Activated CD4-positive, alpha-beta T cell treated with anti-CD3 and anti-CD28 coated beads for 36 hours (primary cell): Measurements from ENCODE around the gene ZNF217. TPM values are rescaled to one million over a fixed set of nuclear protein-coding genes. Genes with fewer than 3 reads are reported as not detected.
"Not testable (repeated sequence)": the region's sequence is repeated elsewhere in the genome, so short reads cannot be mapped to it uniquely, and the experiment has no call there.

Experiments used
- ATAC-seq: fragments of 200-7000 bp; cut with Tn5 transposase; one replicate; pipeline ENCODE4 v1.10.0; 2021; ENCODE audit warnings: mild to moderate bottlenecking, moderate library complexity
- CTCF ChIA-PET: fragments of 350-600 bp; sonication (Branson Sonifier 250); formaldehyde crosslinking; loops from one replicate; lab custom pipeline; 2021; ENCODE audit warnings: antibody characterized with exemption; lab: Charles Lee
- POLR2A ChIA-PET: fragments of 350-600 bp; sonication (Branson Sonifier 250); formaldehyde crosslinking; loops from one replicate; lab custom pipeline; 2021; ENCODE audit warnings: antibody characterized with exemption, inconsistent platforms; lab: Charles Lee
- DNase-seq: peaks from one replicate; pipeline ENCODE4 v3.0.0-alpha.2; 2020
- H3K27ac Mint-ChIP-seq: one replicate; pipeline ENCODE4 v1.8.0; 2021; ENCODE audit warnings: mixed read lengths
- H3K27me3 Mint-ChIP-seq: one replicate; pipeline ENCODE4 v1.8.0; 2021; ENCODE audit warnings: mixed read lengths
- H3K36me3 Mint-ChIP-seq: one replicate; pipeline ENCODE4 v1.8.0; 2021; ENCODE audit warnings: low read depth, mixed read lengths
- H3K4me1 Mint-ChIP-seq: one replicate; pipeline ENCODE4 v1.8.0; 2021; ENCODE audit warnings: mixed read lengths
- H3K4me3 Mint-ChIP-seq: one replicate; pipeline ENCODE4 v1.8.0; 2021; ENCODE audit warnings: mild to moderate bottlenecking, moderate library complexity, mixed read lengths
- H3K9me3 Mint-ChIP-seq: one replicate; pipeline ENCODE4 v1.8.0; 2021; ENCODE audit warnings: low read depth, mixed read lengths
- intact Hi-C, 2 experiments: fragments of 100-400 bp; cut with DNase I in 1 of 2; cut with micrococcal nuclease in 1 of 2; formaldehyde crosslinking; loops; one replicate each; pipeline versions ENCODE4 v1.14.2 to v1.15.1; 2022 to 2024; cut with DNase I, micrococcal nuclease
- total RNA-seq, 2 experiments: library from RNA; stranded (reverse); gene quantifications; one replicate each; pipeline ENCODE4 v1.2.3, GENCODE V29; 2021

ZNF217 gene
- total RNA-seq, 2 experiments from 2014 or later = 41.5 to 45.6 TPM

DNA sequence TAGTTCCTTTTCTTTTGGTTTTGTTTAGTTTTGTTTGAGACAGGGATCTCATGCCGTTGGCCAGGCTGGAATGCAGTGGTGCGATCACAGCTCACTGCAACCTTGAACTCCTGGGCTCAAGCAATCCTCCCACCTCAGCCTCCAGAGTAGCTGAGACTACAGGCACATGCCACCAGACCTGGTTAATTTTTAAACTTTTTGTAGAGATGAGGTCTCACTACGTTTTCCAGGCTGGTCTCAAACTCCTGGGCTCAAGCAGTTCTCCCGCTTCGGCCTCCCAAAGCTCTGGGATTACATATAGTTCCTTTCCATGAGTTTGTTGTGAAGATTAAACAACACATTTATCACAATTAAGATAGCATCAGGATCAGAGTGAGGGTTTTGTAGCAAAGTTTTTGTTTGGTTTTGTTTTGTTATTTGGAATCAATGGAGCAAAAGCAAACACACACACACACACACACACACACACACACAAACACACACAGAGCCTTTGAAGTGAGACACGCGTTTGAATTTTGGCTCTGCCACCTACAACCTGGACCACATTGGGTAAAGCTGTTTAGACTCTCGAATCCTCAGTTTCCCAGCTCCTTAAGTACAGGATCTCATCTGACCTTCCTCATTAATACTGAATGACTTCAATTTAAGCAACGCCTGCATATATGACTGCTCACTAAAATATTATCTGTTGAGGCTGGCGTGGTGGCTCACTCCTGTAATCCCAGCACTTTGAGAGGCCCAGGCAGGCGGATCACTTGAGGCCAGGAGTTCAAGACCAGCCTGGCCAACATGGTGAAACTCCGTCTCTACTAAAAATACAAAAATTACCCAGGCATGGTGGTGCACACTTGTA lies 41.7 kb downstream of the ZNF217 start:
- H3K27me3 Mint-ChIP-seq, ATAC-seq, POLR2A ChIA-PET, H3K4me1 Mint-ChIP-seq, DNase-seq, H3K36me3 Mint-ChIP-seq, intact Hi-C loops, H3K4me3 Mint-ChIP-seq, H3K9me3 Mint-ChIP-seq, H3K27ac Mint-ChIP-seq, CTCF ChIA-PET: not testable (repeated sequence)

DNA sequence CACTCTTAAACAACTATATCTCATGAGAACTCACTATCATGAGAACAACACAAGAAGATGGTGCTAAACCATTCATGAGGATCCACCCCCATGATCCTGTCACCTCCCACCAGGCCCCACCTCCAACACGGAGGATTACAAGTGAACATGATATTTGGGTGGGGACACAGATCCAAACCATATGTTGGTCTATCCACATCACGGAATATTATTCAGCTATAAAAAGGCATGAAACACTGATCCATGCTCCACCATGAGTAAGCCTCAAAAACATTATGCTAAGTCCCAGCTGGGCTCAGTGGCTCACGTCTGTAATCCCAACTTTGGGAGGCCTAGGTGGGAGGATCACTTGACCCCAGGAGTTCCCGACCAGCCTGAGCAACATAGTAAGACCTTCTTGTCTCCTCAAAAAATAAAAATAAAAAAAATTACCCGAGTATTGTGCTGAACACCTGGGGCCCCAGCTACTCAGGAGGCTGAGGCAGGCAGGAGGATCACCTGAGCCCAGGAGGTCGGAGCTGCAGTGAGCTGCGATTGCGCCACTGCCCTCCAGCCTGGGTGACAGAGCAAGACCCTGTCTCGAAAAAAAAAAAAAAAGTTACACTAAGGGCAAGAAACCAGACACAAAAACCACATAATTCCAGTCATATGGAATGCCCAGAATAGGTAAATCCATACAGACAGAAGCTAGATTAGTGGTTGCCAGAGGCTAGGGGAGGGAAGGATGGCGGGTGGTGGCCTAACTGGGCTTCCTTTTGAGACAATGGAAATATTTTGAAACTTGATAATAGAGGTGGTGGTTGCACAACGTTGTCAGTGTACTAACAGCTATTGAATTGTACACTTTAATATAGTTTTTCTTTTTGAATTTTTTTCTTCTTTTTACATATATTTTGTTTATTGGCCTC lies 43.1 kb downstream of the ZNF217 start:
- H3K27me3 Mint-ChIP-seq = no peaks in the 10 kb centered on the region
- POLR2A ChIA-PET = no interaction called here
- intact Hi-C loops = no loop called here
- H3K9me3 Mint-ChIP-seq = no peaks in the 10 kb centered on the region
- ATAC-seq (no peak), DNase-seq (no peak)
- CTCF ChIA-PET = interaction anchor here (0.5 to 1.6 kb wide), 5 partner anchors 22 to 405 kb away, joined by 3 to 4 read pairs (median 3); no protein-coding TSS in a partner anchor
- H3K4me3 Mint-ChIP-seq = no peak overlapping the region
- peaks cover 2% of the 10 kb centered on the region for H3K4me1 Mint-ChIP-seq
- H3K36me3 Mint-ChIP-seq = no peaks in the 10 kb centered on the region
- no peak overlapping the region for H3K27ac Mint-ChIP-seq

GRCh38 chr20:53547664-53548239 lies 45.9 kb downstream of the ZNF217 start:
- DNase-seq (peak; percentile 63), ATAC-seq (peak; percentile 55)
- CTCF ChIA-PET = interaction anchor here (0.6 to 1.6 kb wide), 35 partner anchors 10 to 1419 kb away, joined by 3 to 11 read pairs (median 3); no protein-coding TSS in a partner anchor
- Mint-ChIP-seq H3K4me3 (no peak overlapping the region), H3K36me3 (no peaks in the 10 kb centered on the region), H3K9me3 (no peaks in the 10 kb centered on the region), H3K27me3 (no peaks in the 10 kb centered on the region), H3K27ac (no peak overlapping the region), H3K4me1 (peaks cover 2% of the 10 kb centered on the region)
- intact Hi-C loops = loop anchor here (1.0 to 10.0 kb wide), 6 partner anchors 133 to 1420 kb away; no protein-coding TSS in a partner anchor
- POLR2A ChIA-PET = interaction anchor here (0.6 kb wide), 1 partner anchor 437 kb away, joined by 14 read pairs; no protein-coding TSS in a partner anchor

DNA sequence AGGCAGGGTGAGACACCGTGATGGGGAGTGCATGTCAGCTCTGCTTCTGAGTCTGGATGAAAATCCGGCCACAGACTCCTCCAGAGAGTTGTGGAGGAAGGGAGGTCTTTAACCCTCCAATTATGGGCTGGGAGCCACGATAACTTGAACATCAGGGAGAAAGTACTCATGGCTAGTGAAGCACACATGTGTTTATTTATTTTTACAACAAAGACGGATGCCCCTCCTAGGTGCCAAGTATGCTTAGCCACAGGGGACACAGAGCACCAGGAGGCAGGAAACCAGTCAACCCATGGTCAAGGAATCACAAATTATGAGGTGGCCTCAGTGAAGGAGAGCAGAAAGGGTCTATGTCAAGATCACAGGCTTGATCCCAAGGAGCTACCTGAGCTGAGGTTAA lies 54.1 kb downstream of the ZNF217 start:
- ATAC-seq (no peak), DNase-seq (no peak)
- no peaks in the 10 kb centered on the region for H3K4me1 Mint-ChIP-seq
- POLR2A ChIA-PET = no interaction called here
- H3K9me3 Mint-ChIP-seq = no peaks in the 10 kb centered on the region
- no peaks in the 10 kb centered on the region for H3K36me3 Mint-ChIP-seq
- H3K27ac Mint-ChIP-seq = no peak overlapping the region
- no peak overlapping the region for H3K4me3 Mint-ChIP-seq
- no peaks in the 10 kb centered on the region for H3K27me3 Mint-ChIP-seq
- CTCF ChIA-PET = no interaction called here
- intact Hi-C loops = no loop called here

GRCh38 chr20:53536382-53536781 lies 57.3 kb downstream of the ZNF217 start:
- intact Hi-C loops, POLR2A ChIA-PET, CTCF ChIA-PET, ATAC-seq, DNase-seq, H3K36me3 Mint-ChIP-seq, H3K4me3 Mint-ChIP-seq, H3K9me3 Mint-ChIP-seq, H3K4me1 Mint-ChIP-seq, H3K27me3 Mint-ChIP-seq, H3K27ac Mint-ChIP-seq: not testable (repeated sequence)

DNA sequence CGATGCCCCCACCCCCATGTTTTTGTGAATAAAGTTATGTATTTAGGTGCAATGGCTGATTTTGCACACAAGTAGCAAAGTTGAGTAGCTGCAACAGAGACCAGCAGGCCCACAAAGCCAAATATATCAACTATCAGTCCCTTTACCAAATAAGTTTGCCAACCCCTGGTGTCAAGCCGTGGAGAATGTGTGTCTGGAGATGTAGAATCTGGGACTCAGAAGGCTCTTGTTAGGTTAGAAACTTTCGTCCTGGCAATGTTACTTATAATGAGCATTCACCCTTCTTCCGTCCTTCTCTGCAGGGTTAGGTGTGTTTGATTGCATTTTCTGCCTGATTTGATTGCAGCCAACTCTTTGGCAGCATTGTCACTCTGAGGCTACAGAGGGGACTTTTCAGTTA lies 57.8 kb downstream of the ZNF217 start:
- no peaks in the 10 kb centered on the region for H3K27me3 Mint-ChIP-seq
- no peaks in the 10 kb centered on the region for H3K9me3 Mint-ChIP-seq
- CTCF ChIA-PET = no interaction called here
- no peak overlapping the region for H3K27ac Mint-ChIP-seq
- ATAC-seq (no peak), DNase-seq (no peak)
- H3K4me3 Mint-ChIP-seq = no peak overlapping the region
- no peaks in the 10 kb centered on the region for H3K36me3 Mint-ChIP-seq
- H3K4me1 Mint-ChIP-seq = no peaks in the 10 kb centered on the region
- intact Hi-C loops = no loop called here
- POLR2A ChIA-PET = no interaction called here

DNA sequence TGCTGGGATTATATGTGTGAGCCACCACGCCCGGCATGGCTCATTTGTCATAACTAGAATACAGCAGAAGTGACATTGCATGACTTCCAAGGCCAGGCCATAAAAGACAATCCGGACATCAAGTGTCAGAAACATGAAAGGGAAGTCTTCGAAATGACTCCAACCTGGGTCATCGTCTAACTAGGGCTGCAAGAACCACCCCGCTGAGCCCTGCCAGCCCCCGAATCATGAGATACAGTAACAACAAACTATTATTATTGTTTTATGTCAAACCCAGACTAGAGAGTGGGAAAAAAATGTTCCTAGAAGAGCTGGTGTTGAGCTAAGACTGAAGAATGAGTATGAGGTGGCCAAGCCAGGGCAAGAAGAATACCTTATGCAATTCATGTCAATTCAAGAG lies 59.6 kb downstream of the ZNF217 start:
- CTCF ChIA-PET = no interaction called here
- no peak for ATAC-seq
- Mint-ChIP-seq H3K9me3 (no peaks in the 10 kb centered on the region), H3K27me3 (no peaks in the 10 kb centered on the region), H3K4me1 (no peaks in the 10 kb centered on the region), H3K27ac (no peak overlapping the region), H3K36me3 (no peaks in the 10 kb centered on the region), H3K4me3 (no peak overlapping the region)
- DNase-seq = no peak
- intact Hi-C loops = no loop called here
- POLR2A ChIA-PET = no interaction called here

DNA sequence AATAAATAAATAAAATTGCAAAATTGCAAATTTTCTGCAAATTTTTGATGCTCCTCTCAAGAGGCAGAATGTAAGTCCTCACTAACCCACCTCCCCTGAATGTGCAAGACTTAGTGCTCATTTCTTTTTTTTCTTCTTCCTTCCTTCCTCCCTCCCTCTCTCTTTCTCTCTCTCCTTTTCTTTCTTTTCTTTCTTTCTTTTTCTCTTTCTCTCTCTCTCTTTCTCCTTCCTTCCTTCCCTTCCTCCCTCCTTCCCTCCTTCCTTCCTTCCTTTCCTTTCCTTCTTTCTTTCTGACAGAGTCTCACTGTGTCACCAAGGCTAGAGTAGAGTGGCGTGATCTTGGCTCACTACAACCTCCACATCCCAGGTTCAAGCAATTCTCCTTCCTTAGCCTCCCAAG lies 60.1 kb downstream of the ZNF217 start:
- Mint-ChIP-seq H3K4me1 (no peaks in the 10 kb centered on the region), H3K4me3 (no peak overlapping the region), H3K9me3 (no peaks in the 10 kb centered on the region), H3K27ac (no peak overlapping the region), H3K27me3 (no peaks in the 10 kb centered on the region), H3K36me3 (no peaks in the 10 kb centered on the region)
- intact Hi-C loops = no loop called here
- ATAC-seq (no peak), DNase-seq (no peak)
- POLR2A ChIA-PET = no interaction called here
- CTCF ChIA-PET = no interaction called here

DNA sequence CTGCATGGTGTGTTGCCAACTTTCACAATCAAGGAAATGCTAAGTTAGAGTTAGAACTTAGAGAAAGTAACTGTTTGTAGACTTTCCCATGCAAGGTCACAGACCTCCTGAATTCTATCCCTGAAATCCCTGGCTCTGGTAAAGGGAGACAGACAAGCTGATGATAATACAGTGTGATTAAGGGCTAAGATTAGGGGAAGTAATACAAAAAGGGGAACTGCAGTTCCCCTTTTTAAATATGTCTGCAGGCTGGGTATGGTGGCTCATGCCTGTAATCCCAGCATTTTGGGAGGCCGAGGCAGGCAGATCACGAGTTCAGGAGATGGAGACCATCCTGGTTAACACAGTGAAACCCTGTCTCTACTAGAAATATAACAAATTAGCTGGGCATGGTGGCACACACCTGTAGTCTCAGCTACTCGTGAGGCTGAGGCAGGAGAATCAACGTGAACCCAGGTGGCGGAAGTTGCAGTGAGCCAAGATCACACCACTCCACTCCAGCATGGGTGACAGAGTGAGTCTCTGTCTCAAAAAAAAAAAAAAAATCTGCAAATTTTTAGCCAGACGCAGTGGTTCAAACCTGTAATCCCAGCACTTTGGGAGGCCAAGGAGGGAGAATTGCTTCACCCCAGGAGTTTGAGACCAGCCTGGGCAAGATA lies 60.9 kb downstream of the ZNF217 start:
- DNase-seq, H3K9me3 Mint-ChIP-seq, intact Hi-C loops, CTCF ChIA-PET, H3K36me3 Mint-ChIP-seq, H3K27me3 Mint-ChIP-seq, ATAC-seq, POLR2A ChIA-PET, H3K4me1 Mint-ChIP-seq, H3K4me3 Mint-ChIP-seq, H3K27ac Mint-ChIP-seq: not testable (repeated sequence)

GRCh38 chr20:53530440-53530839 lies 63.2 kb downstream of the ZNF217 start:
- H3K27ac Mint-ChIP-seq = no peak overlapping the region
- no peaks in the 10 kb centered on the region for H3K27me3 Mint-ChIP-seq
- H3K36me3 Mint-ChIP-seq = no peaks in the 10 kb centered on the region
- CTCF ChIA-PET = interaction anchor here (0.7 kb wide), 1 partner anchor 419 kb away, joined by 3 read pairs; no protein-coding TSS in a partner anchor
- DNase-seq (no peak), ATAC-seq (no peak)
- intact Hi-C loops = no loop called here
- POLR2A ChIA-PET = no interaction called here
- no peaks in the 10 kb centered on the region for H3K4me1 Mint-ChIP-seq
- H3K9me3 Mint-ChIP-seq = no peaks in the 10 kb centered on the region
- no peak overlapping the region for H3K4me3 Mint-ChIP-seq

DNA sequence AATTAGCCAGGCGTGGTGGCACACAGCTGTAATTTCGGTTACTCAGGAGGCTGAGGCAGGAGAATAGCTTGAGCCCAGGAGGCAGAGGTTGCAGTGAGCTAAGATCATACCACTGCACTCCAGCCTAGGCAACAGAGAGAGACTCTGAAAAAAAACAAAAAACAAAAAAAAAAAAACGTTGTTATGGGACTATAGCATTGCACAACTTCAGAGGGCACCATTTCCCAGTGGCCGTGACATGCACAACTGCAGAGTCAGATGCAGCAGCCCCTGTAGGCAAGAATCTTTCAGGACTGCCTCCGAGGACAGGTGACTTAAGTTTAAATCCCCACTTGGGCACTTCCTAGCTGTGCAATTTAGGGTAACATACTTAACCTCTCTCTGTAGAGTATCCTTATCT lies 64.0 kb downstream of the ZNF217 start:
- intact Hi-C loops = no loop called here
- no peak for ATAC-seq
- no peak overlapping the region for H3K4me3 Mint-ChIP-seq
- no peaks in the 10 kb centered on the region for H3K27me3 Mint-ChIP-seq
- ChIA-PET CTCF (interaction anchor here (0.5 to 0.7 kb wide), 2 partner anchors 30 to 420 kb away, joined by 3 read pairs; no protein-coding TSS in a partner anchor), POLR2A (no interaction called here)
- no peaks in the 10 kb centered on the region for H3K36me3 Mint-ChIP-seq
- H3K27ac Mint-ChIP-seq = no peak overlapping the region
- no peaks in the 10 kb centered on the region for H3K9me3 Mint-ChIP-seq
- no peak for DNase-seq
- H3K4me1 Mint-ChIP-seq = no peaks in the 10 kb centered on the region
